ENCODE measurements around the gene CCDC88B. TPM values are rescaled to one million over a fixed set of nuclear protein-coding genes. Genes with fewer than 3 reads are reported as not detected.

Gene CCDC88B
- polyA plus RNA-seq (2013, experiment 1 of 2; ENCODE audit: insufficient read length) = 1.4 TPM
- 1.3 TPM for polyA plus RNA-seq (2013, experiment 2 of 2; ENCODE audit: insufficient read length)

GRCh38 chr11:64339754-64340408 is at the start of gene CCDC88B:
Gene CCDC88B, plus strand, starts transcription at chr11:64340204. Its CDS starts 63 bp downstream, at chr11:64340267.
- no peak for DNase-seq

- no peak for DNase-seq
Observed at GRCh38 chr11:64290352-64291261, 49.4 kb upstream of the CCDC88B start.

GRCh38 chr11:64291262-64291751 is 48.7 kb upstream of the CCDC88B start, which contains the start of gene KCNK4:
Gene KCNK4, plus strand, starts transcription at chr11:64291302. Its CDS starts 1,717 bp downstream, at chr11:64293019.
- no peak for DNase-seq

- DNase-seq = no peak
Observed at GRCh38 chr11:64291752-64292459, 48.1 kb upstream of the CCDC88B start.

- DNase-seq = no peak
Observed at GRCh38 chr11:64292460-64293254, 47.3 kb upstream of the CCDC88B start.

- DNase-seq = no peak
Observed at GRCh38 chr11:64294774-64295173, 45.2 kb upstream of the CCDC88B start.

GRCh38 chr11:64295760-64296159 is 44.2 kb upstream of the CCDC88B start:
- no peak for DNase-seq

- DNase-seq = no peak
Observed at GRCh38 chr11:64296236-64296635, 43.8 kb upstream of the CCDC88B start.

GRCh38 chr11:64296830-64297698 is 42.9 kb upstream of the CCDC88B start:
- no peak for DNase-seq

- no peak for DNase-seq
Observed at GRCh38 chr11:64297699-64298358, 42.2 kb upstream of the CCDC88B start.

GRCh38 chr11:64298966-64299846 is 40.8 kb upstream of the CCDC88B start:
- no peak for DNase-seq

GRCh38 chr11:64299847-64300648 is 40.0 kb upstream of the CCDC88B start, which contains the start of gene CATSPERZ:
Gene CATSPERZ, plus strand, starts transcription at chr11:64300358. Its CDS starts 53 bp downstream, at chr11:64300411.
- DNase-seq = no peak

- no peak for DNase-seq
Observed at GRCh38 chr11:64303109-64304031, 36.6 kb upstream of the CCDC88B start.

- DNase-seq = no peak
Observed at GRCh38 chr11:64304032-64304315, 36.0 kb upstream of the CCDC88B start.

GRCh38 chr11:64304316-64305072 is 35.5 kb upstream of the CCDC88B start:
- peak; percentile 84 for DNase-seq

- DNase-seq = peak; percentile 97
Observed at GRCh38 chr11:64305075-64305690, 34.8 kb upstream of the CCDC88B start, which contains the start of gene ESRRA. Gene ESRRA, plus strand, starts transcription at chr11:64305524. Its CDS starts 1,656 bp downstream, at chr11:64307180.

Measured in fibroblast of skin of abdomen (primary cell).